ENCODE data around the gene BRINP3.

DNA sequence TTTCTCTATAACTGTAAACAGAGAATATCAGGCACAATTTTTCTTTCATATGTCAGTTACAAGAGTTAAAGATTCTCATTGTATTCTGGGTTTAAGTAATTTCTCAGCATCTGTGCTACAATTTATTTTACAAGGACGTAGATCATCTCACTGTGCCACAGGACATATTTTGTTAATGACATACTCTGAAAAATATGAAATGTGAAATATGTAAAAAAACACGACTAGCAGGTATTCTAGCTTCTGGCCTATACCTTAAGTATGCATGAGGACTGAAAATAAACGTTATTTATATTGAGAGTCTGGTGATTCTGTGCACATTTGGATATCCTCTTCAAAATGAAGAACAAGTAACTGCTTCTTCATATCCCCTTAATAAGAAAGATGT lies 308.8 kb downstream of the BRINP3 start:
- no peak for TF ChIP-seq POLR2A (IDR thresholded peaks at IDR 0.05; ENCODE audit: low read length)
- no peak for TF ChIP-seq RNF2 (IDR thresholded peaks at IDR 0.05; ENCODE audit: borderline replicate concordance, low read depth)
- TF ChIP-seq CEBPB (IDR thresholded peaks at IDR 0.05) = no peak
- TF ChIP-seq, protein P1, sequence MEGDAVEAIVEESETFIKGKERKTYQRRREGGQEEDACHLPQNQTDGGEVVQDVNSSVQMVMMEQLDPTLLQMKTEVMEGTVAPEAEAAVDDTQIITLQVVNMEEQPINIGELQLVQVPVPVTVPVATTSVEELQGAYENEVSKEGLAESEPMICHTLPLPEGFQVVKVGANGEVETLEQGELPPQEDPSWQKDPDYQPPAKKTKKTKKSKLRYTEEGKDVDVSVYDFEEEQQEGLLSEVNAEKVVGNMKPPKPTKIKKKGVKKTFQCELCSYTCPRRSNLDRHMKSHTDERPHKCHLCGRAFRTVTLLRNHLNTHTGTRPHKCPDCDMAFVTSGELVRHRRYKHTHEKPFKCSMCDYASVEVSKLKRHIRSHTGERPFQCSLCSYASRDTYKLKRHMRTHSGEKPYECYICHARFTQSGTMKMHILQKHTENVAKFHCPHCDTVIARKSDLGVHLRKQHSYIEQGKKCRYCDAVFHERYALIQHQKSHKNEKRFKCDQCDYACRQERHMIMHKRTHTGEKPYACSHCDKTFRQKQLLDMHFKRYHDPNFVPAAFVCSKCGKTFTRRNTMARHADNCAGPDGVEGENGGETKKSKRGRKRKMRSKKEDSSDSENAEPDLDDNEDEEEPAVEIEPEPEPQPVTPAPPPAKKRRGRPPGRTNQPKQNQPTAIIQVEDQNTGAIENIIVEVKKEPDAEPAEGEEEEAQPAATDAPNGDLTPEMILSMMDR (IDR thresholded peaks at IDR 0.05) = no peak
- TF ChIP-seq, protein P2, sequence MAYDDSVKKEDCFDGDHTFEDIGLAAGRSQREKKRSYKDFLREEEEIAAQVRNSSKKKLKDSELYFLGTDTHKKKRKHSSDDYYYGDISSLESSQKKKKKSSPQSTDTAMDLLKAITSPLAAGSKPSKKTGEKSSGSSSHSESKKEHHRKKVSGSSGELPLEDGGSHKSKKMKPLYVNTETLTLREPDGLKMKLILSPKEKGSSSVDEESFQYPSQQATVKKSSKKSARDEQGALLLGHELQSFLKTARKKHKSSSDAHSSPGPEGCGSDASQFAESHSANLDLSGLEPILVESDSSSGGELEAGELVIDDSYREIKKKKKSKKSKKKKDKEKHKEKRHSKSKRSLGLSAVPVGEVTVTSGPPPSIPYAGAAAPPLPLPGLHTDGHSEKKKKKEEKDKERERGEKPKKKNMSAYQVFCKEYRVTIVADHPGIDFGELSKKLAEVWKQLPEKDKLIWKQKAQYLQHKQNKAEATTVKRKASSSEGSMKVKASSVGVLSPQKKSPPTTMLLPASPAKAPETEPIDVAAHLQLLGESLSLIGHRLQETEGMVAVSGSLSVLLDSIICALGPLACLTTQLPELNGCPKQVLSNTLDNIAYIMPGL (CRISPR knock-in tag; IDR thresholded peaks at IDR 0.05; ENCODE audit: borderline replicate concordance) = no peak
- TF ChIP-seq TFCP2L1 (CRISPR knock-in tag; IDR thresholded peaks at IDR 0.05) = no peak
- no peak for TF ChIP-seq SREBF2 (IDR thresholded peaks at IDR 0.05)
